Stimulated activated CD8-positive, alpha-beta memory T cell treated with anti-CD3 and anti-CD28 coated beads, Interleukin-7, amount 100 ng/mL, for 4 hours (primary cell): ENCODE measurements around the gene LENG8.
"Not testable (repeated sequence)": the region's sequence is repeated elsewhere in the genome, so short reads cannot be mapped to it uniquely, and the experiment has no call there.

Experiments used
- DNase-seq, 2 donors: peaks; one replicate each; pipeline ENCODE4 v3.0.0-alpha.2; 2020; ENCODE audit warnings: low read depth in 2 of 2

LENG8 gene

DNA sequence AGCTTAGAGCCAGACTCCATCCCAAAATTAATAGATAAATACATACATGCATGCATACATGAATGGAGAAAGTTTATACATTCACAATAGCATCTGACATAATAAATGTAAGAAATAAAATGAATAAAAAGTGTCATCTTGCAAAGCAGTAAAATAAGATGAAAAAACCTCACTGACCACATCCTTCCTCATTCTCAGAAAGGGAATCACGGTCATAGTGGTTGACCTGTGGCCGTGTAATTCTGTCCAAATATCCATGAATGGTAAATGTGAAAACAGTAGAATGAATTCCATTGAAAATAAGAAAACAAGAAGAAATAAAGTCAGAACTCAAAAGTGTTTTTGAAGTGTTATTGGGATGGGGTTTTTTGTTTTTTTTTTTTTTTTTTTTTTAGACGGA lies 33.9 kb downstream of the LENG8 start:
- no peak for DNase-seq

DNA sequence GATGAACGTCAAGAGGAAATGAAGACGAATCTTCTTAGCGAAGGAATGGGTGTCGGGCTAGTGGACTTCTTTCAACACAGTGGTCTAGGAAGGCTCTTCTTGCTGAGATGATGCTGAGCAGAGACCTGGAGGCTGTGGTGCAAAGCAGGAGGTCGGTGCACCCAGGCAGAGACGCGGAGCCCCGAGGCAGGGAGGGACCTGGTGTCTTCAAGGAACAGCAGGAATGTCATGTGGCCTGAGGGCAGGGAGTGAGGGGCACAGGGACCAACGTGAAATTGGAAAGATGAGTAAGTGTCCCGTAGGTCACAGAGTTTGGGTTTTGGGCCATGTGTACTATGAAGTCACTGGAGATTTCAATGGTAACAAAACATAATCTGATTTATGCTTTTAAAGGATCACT lies 35.5 kb downstream of the LENG8 start:
- no peak for DNase-seq

DNA sequence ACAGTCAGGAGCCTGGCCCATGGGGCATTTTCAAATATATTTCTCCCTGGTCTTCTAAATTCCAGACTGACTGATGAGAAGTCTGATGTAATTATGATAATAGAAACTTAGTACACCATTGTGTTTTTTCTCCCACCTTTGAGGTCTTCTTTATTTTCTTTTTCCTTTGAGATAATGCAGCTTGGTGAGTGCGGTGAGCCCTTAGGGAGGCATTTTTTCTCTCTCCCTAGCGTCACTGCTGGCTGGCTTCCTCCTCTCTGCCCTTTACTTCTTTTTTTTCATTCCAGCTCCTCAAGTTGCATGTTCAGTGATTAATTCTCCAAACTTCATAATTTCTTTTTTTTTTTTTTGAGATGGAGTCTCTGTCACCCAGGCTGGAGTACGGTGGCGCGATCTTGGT lies 36.9 kb downstream of the LENG8 start:
- DNase-seq, result no peak

DNA sequence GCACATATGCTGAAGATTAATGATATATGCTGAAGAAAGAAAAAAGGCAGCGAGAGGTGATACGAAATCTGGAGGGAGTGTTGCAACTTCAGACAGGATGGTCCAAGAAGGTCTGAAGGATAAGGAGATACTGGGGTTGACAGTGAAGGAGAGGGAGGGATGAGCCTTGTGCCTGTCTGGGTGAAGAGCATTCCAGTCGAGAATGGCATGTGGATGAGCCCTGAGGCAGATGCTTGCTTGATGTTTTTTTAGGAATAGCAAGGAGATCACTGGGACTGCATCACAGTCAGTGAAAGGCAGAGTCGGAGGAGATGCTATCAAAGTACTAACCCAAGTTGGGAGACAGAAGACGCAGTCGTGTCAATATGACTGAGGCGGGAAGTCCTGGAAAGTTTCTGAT lies 40.3 kb downstream of the LENG8 start:
- no peak for DNase-seq

DNA sequence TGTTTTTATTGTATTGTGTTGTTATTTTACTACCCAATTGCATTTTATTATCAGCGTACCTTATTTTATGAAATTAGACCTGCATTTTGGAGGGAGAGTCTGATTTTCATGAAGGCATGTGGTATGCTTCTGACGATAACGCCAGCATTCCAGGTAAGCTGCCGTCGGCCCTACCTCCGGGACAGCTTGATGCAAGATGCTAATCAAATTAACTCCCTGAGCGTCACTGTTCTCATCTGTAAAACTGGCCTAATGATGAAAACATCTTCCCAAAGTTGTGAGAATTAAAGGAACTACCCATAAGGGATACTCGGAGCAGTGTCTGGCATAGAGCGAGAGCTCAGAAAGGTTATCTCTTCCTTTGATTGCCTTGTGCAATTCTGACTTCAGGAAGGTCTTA lies 40.8 kb downstream of the LENG8 start:
- DNase-seq, result no peak

DNA sequence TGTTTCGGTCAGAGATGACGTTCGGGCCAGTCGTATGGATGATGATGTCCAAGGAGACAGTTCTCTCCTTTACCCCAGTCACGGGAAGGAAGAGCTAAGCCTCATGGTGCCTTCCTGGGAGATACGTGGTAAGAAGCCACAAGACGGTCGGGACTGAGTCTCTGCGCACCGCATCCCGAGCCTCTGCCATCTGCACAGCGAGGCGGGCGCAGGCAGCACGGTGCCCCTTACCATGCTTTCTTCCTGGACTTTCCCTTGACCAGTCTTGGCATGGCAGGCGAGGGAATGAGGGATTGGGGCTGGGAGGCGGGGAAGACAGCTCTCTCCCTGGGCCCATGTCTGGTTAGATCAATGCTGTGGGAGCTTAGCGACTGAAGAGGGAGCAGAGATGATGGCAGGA lies 43.6 kb downstream of the LENG8 start:
- DNase-seq, result no peak

DNA sequence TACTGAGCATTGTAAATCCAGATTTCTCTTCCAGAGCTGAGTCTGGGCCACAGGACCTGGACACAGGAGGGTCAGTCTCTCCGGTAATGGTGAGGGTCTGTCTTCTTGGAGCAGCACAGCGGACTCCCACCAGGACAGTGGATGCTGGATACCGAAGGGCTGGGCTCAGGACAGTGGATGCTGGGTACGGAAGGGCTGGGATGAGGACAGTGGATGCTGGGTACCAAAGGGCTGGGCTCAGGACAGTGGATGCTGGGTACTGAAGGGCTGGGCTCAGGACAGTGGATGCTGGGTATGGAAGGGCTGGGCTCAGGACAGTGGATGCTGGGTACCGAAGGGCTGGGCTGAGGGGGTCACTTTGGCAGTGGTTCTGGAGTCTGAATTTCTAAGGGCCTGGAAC lies 44.1 kb downstream of the LENG8 start:
- not testable (repeated sequence) for DNase-seq

DNA sequence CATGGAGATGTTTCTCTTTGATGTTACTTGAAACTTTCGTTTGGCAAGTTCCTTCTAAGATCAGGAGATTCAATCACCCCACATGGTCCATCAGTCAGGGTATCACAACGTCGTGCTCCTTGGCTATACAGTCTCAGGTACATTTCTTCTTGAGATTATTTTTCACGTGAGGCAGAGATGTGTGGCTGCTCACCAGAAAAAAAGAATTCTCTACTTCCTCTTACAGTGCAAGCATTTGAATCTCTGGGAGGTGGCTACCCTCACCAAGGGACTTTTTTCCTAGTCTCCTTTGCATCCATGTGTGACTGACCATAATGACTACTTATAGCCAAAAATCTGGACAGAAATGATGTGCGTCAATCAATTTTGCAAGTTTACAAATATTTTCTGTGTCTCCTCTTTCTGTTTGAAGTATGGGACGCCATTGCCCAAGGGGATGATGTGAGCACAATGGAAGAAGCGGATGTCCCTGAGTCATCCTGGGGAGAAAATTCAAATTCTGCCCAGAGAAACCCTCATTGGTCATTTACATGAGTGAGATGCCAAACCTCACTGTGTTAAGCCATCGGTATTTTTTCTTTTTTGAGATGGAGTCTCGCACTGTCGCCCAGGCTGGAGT lies 45.1 kb downstream of the LENG8 start:
- no peak for DNase-seq

DNA sequence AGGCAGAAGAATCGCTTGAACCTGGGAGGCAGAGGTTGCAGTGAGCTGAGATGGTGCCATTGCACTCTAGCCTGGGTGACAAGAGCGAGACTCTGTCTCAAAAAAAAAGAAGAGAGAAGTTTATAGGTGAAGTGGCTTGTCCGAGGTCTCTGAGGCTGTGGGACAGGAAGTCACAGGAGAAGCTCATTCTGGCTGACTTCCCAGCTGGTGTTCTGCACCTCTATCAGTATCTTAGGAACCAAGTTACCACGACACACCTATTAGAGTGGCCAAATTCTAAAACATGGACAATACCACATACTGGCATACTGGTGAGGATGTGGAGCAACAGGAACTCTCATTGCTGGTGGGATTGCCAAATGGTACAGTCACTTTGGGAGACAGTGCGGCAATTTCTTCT lies 46.3 kb downstream of the LENG8 start:
- DNase-seq, result not testable (repeated sequence)

DNA sequence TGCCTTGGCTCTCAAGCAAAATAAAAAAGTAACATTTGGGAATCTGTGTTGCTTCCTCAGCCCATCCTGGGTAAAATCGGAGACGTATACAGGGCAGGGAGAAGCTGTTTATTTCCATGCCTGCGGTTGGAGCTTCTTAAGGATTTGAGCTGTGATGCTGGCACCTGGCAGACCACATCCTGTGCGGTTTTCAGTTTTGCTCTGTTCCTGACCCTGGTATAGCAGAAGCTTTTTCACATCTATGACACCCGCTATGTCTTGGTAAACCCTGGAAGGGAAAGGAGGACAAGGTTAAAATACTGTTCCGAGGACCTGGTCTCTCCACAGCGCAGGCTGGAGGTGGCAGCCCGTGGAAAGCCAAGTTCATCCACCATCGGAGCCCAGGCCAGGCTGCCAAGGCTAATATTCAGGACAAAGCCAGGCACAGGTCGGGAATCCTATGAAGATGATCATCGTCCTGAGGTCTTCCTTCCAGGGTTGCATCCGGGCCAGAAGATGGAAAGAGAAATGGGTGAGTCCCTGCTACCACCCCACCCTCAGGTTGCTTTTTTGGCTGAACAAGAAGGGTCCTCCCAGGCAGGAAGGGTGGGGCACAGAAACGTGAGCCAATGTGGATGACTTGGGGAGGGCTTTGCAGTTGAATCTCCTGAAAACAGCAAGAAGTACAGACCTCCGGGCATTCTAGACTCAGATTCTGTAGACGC lies 48.9 kb downstream of the LENG8 start:
- not testable (repeated sequence) for DNase-seq

DNA sequence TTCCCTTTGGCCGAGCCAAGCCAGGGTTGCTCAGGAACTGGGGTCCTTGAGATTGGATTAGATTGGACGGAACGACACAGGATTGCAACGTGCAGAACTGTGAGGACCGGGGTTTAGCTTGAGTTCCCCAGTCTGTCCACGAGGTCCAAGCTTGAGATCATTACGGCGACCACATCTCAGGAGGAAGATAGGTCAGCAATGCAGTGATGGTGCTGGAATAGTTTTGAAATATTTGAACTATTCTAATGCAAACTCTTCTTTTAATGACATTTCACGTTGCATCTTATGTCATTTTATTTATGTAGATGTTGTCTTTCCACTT lies 49.4 kb downstream of the LENG8 start:
- DNase-seq, result not testable (repeated sequence)

DNA sequence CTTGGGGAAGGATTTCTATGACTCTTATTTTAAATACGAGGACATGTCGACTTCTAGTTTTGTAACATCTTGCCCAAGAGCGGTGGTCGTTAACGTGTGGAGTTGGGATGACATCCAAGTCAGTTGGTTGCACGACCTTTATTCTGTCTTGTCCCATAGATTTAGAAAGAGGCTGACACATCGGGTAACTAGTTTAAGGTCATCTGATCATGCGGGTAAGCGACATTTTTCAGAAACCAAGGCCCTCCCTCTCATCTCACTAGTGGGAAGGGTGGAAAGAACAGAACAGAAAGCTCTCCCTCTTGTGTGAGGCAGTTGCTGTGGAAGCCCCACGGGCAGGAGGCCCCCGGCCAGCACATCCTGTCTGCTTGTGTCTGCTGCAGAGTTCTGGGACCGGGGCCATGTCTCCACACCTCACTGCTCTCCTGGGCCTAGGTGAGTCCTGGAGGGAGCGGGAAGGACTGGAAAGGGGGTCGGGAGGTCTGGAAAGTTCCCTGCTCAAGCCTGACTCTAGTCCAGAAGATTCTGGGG lies 53.6 kb downstream of the LENG8 start, which contains the start of gene LAIR2:
Gene LAIR2, plus strand, starts transcription at position 314 of the 531 bp plus-strand sequence. Its CDS starts 88 bp downstream, at position 402.
- DNase-seq, result no peak

DNA sequence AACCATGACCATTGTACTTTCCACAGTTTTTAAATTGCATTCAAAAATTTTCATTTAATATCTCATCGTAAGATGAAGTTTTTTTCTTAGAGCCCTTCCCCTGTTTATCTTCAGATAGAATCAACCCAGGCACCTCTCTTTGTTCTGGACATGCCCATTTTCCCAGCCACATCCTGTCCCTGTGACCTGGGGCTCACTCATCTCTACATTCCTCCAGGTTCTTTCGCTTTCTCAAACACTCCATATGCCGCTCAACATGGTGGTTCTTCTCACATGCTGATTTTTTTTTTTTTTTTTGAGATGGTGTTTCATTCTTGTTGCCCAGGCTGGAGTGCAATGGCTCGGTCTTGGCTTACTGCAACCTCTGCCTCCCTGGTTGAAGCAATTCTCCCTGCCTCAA lies 56.5 kb downstream of the LENG8 start:
- DNase-seq, result not testable (repeated sequence)

DNA sequence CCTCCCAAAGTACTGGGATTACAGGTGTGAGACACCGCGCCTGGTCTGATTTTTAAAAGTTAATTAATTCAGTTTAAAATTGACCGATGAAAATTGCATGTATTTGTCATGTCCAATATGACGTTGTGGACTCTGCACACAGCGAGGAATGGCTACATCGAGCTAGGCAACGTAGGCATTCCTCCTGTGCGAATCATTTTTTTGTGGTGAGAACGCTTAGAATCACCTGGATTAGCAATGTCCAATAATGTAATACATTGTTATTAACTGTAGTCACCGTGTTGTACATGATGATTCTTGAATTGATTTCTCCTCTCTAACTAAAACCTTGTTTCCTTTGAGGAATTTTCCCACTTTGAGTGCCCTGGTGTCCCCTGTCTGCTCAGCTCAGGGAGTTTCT lies 57.1 kb downstream of the LENG8 start:
- DNase-seq, result no peak

DNA sequence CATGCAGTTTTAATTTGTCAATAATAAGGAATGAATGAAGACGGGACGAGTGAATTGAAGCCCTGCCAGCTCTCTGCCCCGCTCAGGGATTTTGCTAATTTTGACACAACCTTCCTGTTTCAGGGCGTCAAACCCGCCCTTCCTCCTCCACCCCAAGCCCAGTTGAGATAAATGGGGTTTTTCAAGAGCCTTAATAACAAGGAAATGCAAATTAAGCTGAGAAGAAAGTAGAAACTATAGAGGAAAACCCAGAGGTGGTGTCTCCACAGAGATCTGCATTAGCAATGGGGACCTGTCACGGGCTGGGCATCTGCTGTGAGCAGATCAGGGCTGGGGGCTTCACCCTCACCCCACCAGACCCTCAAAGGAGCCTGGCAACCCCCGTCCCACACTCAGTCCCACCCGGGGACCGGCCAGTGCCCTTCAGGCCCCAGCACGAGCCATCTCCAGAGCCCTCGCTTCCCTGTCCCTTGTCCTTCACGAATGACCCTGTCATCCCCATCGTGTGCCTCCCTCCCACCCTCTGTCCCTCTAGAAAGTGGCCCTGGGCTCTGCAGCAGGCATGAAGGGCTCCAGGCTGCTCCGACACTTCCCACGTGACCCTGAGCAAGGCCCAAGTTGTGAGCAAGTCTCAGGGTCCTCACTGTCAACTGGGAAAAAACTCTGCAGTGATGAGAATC lies 58.2 kb downstream of the LENG8 start:
- DNase-seq, result not testable (repeated sequence)

DNA sequence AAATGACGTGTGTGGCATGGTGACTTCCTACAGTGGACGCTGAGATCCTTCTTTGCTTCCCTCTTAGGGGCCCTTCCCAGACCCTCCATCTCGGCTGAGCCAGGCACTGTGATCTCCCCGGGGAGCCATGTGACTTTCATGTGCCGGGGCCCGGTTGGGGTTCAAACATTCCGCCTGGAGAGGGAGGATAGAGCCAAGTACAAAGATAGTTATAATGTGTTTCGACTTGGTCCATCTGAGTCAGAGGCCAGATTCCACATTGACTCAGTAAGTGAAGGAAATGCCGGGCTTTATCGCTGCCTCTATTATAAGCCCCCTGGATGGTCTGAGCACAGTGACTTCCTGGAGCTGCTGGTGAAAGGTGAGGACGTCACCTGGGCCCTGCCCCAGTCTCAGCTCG lies 58.8 kb downstream of the LENG8 start:
- no peak for DNase-seq

DNA sequence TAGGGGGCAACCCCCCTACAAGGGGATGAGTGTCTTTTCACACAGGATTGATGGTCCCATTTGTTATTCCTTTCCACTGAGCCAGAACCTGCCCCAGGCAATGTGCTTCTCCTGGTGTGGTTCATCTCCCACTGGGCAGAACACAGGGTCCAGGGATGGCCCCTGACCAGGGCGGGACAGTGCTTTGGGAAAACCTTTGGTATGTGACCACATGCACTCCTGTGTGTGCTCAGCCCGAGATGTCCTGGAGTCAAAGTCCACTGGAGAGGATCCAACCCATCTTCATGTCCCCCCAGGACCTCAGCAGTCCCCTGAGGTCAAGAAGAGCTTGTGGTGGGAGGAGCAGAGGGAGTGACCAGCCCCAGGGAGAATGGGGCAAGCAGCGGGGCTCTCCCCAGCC lies 59.5 kb downstream of the LENG8 start:
- DNase-seq, result not testable (repeated sequence)

DNA sequence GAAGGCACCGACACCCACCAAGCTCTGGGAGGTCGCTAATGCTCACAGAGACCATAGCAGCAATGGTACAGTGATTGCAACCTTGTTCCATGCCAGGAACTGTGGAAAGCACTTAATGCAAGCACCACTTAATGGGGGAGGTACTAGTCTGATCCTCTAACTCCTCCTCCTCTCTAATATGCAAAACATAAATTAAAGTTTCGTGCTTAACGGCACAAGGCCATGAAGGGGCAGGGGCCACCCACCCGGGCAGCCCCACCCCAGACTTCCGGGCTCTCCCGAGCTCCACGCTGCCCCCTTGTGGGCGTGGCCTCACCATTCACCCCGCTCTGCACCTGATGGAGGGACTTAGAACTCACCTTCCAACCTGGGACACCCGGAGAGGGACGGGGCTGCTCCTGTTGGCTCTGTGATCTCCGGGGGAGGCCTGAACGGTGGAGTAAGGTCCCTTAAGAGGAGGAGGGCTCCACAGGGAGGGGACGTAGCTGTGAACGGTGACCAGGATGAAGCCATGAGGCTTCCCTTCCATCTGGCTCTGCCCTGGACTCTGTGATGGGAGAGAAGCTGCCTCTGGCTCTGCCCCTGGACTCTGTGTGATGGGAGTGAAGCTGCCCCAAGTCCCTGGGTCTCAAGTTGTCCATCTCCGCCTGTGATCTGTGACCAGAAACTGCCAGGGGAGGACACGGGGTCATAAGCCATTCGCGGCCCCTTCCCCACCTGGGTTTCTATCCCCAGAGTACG lies 60.4 kb downstream of the LENG8 start:
- not testable (repeated sequence) for DNase-seq
